Frontal cortex (tissue), 4 donors: ENCODE measurements around the gene RBM39. TPM values are rescaled to one million over a fixed set of nuclear protein-coding genes. Genes with fewer than 3 reads are reported as not detected.
"Not testable (repeated sequence)": the region's sequence is repeated elsewhere in the genome, so short reads cannot be mapped to it uniquely, and the experiment has no call there.

Experiments used
- DNase-seq, 2 donors: peaks; one replicate each; pipeline ENCODE4 v3.0.0; 2012; ENCODE audit warnings: low spot score in 2 of 2
- FAIRE-seq: peaks from 2 replicates; lab custom pipeline; 2012; peaks lifted over from hg19 to GRCh38; lab: Jason Lieb, UNC
- total RNA-seq: library from RNA; depleted of rRNA; stranded (reverse); fragments of >200 nt; gene quantifications from one replicate; pipeline ENCODE4 v1.2.3, GENCODE V29; 2014
- donor health status: control.
- donor health status: control.
- donor health status: control.

The RBM39 gene
- total RNA-seq, 1 donor from 2014 or later, result 450 TPM

DNA sequence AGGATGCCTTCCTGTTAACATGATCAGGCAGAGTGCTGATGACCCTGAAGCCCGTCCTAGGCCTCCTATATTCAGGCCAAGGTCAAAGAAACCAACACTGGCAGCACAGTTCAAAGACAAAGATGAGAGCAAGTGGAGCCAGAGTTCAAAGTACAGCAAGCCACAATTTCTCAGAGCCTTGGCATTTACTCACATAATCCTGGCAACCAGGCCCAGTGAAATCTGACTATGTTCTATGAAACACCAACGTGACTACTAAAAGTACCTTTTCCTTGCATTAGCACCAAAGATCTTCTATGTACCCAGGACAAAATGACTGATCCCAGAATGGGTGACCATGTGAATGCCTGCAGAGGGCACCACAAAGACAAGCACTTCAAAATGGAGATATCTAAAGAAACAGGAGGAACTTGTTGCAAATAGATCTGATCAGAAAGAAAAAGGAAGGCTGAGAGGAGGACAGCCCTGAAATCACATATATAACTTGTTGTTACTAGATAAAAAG is 46.8 kb downstream of the RBM39 start:
- FAIRE-seq, result no peak
- no peak for DNase-seq

DNA sequence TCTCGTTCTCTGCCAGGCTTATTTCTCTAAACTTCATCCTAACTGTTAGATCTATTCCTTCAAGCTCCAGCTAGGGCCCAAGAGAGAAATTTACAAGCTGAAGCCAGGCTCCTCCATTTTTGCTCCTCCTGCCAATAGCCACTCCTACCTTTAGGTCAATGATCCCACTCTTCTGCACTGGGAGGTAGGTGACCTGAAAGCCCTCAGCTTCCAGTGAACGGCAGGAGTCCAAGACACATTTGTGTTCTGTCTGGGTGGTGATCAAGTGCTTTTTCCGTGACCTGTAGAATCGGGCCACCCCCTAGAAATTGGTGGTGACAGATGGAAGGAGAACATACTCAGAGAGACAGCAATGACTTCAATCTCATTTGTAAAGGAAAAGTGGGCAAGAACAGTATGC is 51.8 kb downstream of the RBM39 start:
- no peak for DNase-seq
- no peak for FAIRE-seq

DNA sequence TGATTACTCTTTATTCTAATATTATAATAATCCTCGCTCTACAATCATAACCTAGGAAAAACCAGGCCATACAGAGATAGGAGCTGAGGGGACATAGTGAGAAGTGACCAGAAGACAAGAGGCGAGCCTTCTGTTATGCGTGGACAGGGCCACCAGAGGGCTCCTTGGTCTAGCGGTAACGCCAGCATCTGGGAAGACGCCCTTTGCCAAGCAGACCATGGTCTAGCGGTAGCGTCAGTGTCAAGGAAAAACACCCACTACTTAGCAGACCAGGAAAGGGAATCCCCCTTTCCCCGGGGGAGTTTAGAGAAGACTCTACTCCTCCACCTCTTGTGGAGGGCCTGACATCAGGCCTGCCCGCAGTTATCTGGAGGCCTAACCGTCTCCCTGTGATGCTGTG is 55.2 kb downstream of the RBM39 start:
- not testable (repeated sequence) for DNase-seq, FAIRE-seq

DNA sequence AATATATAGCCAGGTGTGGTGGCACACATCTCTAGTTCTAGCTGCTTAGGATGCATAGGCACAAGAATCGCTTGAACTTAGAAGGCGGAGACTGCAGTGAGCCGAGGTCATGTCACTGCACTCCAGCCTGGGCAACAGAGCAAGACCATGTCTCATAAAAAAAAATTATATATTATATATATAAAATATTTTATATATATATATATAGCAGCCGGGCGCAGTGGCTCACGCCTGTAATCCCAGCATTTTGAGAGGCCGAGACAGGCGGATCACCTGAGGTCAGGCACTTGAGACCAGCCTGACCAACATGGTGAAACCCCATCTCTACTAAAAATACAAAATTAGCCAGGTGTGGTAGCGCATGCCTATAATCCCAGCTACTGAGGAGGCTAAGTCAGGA is 56.7 kb downstream of the RBM39 start:
- not testable (repeated sequence) for DNase-seq, FAIRE-seq

DNA sequence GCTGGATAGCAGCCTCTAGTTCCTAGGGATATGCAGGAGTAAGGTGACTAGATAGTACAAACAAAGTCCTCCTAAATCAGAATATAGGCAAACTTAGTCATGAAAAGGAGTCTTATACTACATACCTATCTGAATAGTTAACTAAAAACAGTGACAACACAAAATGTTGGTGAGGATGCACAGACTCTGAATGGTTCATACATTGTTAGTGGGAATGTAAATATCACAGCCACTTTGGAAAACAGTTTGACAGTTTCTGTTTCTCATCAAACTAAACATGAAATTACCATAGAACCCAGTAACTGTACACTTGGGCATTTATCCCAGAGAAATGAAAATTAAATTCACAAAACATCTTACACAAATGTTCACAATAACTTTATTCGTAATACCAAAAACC is 60.1 kb downstream of the RBM39 start:
- DNase-seq (no peak), FAIRE-seq (no peak)

DNA sequence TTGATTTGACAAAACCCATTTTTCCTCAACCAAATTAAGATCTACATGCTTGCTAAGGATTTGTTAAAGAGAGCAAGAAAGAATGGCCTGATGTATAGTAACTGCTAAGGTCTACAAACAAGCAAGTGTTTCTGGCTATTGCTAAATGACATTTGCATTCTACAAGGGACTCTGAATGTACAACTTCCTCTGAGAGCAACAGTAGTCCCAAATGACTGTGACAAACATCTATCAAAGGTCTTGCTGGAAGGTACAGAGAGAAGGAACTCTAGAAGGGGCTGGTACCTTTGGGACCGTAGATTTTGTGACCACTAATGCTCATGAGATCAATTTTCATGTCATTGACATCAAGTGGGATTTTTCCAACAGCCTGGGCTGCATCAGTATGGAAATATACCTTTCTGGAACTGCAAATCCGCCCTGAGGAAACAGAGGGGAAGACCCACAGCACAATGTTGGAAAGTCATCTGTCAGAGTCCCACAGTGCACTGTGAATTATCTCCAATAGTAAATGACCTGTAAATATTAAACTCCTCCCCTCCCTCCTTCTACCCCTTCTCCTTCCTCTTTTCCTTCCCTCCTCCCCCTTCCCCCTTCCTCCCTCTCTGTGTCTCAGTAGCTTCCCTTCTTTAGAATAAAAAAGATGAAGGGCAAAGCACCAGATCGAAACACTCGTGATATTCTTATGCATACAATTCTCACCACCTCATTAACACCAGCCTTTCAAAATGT is 61.4 kb downstream of the RBM39 start:
- DNase-seq, result no peak

DNA sequence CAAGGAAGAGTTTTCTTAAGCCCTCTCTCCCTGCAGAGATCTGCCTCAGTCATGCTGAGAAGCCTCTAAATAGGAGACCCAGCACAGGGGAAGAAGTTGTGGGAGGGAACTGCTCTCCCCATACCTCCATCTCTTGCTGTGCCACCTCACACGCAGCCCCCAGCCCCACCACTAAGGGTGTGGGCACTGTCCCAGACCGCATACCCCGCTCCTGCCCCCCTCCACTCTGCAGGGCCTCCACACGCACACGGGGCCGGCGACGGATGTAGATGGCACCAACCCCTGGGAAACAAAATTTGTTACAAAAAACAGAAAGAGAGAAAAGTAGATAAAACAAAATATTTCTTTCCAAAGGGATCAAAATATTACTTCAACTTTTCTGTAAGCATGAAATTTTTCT is 67.1 kb downstream of the RBM39 start:
- DNase-seq (no peak), FAIRE-seq (no peak)

More for the DNA sequence above, 61.4 kb downstream of the RBM39 start:
- no peak for FAIRE-seq

DNA sequence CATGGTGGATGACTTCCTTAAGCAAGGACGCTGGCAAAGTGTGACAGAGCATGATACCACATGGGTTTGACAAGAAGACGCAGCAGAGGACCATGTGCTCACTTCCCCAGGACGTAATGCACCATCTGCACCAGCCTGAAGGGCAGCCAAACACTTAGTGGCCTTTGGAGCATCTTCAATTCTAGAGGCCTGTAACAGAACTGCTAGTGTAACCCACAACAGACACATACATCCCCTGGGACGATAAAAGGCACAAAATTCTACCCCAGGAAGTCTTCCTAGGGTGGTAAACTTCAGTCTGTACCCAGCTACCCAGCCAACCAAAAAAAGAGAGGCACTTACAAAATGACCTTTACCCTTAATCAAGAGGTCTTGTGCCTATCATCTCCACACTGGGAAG is 68.2 kb downstream of the RBM39 start:
- no peak for DNase-seq
- no peak for FAIRE-seq

DNA sequence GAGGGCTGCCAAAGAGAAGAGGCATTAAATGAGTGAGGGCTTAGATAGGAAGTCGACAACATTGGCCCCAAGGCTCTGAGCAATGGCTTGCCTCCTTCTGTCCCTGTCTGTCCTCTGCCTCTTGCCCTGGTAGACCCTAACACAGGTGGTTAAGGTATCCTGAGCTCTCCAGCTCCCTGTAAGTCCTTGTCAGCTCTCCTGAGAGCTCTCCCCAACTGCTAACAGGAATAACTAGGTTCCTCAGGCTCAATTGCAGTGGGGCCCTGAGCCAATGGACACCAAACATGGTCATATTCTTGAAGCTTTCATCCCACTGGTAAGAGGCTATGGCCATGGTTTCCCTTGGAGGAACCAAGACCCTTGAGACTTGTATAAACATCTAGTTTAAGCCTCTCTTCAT is 72.4 kb downstream of the RBM39 start:
- FAIRE-seq (no peak), DNase-seq (no peak)

DNA sequence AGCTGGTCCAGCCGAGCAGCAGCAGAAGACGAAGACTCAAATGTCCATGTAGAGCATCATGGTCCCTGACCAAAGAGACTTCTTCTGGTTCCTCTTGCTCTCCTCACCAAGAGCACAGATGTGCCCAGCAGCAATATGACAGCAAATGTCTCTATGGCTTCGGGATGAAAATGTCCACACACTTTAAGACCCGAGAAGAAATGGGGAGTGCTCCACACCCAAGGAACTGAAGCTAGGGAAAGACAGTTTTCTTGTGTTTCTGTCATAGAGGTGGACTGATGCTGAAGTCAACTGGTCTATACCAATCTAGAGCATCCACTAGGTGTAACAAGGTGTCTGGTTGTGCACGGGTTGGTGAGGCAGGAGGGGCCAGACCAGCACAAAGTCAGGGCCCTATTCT is 72.8 kb downstream of the RBM39 start:
- DNase-seq (no peak), FAIRE-seq (no peak)

DNA sequence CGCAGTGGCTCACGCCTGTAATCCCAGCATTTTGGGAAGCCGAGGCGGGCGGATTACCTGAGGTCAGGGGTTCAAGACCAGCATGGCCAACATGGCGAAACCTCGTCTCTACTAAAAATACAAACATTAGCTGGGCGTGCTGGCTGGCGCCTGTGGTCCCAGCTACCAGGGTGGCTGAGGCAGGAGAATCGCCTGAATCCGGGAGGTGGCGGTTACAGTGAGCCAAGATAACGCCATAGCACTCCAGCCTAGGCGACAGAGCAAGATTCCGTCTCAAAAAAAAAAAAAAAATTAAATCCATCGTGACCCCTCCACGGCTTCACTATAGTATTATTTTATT is 76.1 kb downstream of the RBM39 start:
- DNase-seq (no peak), FAIRE-seq (no peak)

DNA sequence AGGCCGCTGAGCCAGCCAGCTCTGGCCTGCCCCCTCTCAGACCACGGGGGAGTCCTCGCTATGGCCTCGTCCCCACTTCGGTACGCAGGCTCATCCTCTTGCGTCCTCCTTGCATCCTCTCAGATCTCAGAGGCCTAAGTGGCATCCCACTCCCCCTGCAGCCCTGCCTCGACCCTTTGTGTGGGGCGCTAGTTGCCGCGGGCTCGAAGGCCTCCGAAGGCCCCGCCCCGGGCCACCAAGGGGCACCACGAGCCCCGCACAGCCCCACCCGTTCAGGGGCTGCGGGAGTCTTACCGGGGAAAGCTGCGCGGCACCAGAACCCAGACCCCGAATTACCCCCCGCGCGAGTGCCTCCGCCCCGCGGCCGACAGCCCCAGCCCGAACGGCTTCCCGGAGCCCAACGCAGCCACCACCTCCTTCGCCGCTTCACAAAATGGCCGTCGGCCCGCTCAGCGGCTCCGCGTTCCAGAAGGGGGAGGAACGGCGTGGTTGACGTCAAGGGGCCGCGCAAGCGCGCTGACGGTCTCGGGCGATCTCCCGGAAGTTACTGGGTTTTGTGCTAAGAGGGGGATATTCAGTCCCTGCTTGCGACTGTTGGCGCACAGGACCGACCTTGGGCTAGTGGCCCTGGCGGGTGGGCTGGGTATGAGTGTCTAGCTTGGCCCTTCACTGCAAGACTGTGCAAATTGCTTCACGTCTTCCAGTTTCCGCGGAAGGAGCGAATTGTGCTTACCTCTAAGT is 77.4 kb downstream of the RBM39 start, which contains the start of the genes CPNE1 and RBM12:
Gene CPNE1, minus strand, starts transcription at position 435 of the 741 bp plus-strand sequence. CDS start 31,977 bp downstream, outside the sequence.
Gene RBM12, minus strand, starts transcription at position 435 of the 741 bp plus-strand sequence. CDS start 9,578 bp downstream, outside the sequence.
- DNase-seq, result peak; percentile 91 to 97
- FAIRE-seq, result no peak

DNA sequence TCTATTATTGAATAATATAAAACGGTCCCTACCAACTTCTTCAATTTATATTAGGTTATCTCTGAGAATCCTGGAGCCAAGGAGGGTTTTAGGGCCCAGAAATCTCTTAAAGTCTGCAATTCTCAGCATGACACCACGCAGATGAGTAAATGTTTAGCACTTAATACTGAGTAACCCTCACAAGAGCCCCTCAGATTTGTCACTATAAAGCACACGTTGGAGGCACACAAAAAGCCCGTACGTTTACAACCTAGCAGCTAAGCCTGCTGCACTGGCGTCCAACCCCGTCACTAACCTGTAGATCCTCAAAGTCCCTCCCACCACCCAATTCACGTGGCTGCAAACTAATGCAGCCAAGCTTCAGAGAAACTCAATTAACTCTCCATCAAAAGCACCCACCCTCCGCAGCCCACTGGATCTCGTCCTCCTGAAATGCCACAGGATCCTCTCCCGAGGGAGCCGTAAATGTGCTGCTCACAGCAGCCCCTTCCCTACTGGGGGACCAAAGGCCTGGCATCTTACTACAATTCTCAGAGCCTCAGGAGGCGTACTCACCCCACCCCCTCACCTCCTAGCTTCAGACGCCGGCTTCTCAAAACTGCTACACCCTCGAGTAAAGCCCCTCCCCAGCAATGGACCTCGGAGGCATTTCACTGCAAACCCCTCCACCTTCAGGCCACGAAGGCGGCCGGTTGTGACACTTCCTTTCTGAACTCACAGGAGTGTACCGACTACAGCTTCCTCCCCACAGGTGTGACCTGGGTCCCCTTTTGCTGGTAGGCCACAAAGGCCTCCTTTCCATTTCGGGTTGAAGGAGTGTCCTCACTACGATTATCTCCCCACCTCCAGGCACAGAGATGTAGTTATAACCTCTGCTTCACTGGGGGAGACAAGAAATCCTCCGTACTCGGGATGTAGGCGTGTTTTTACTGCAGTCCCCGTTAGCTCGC is 78.3 kb downstream of the RBM39 start:
- DNase-seq, result peak; percentile 15 to 20
- FAIRE-seq, result no peak

DNA sequence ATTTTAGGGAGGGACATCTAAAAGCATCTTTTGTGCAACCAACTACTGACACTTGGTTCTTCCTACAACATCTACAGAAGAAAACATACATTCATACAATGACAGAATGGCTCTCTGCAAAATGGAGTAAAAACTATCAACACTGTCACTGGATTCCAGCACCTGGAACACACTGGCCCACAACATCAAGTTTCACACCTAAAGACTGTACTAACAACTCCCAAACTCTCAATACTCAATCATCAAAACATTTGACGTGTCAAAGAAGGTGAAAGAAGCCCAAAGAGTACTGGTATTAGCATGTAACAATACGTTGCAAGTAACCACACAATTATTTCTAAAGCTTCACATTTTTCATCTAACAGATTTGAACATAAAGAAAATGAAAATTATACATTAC is 79.5 kb downstream of the RBM39 start:
- no peak for DNase-seq
- no peak for FAIRE-seq

DNA sequence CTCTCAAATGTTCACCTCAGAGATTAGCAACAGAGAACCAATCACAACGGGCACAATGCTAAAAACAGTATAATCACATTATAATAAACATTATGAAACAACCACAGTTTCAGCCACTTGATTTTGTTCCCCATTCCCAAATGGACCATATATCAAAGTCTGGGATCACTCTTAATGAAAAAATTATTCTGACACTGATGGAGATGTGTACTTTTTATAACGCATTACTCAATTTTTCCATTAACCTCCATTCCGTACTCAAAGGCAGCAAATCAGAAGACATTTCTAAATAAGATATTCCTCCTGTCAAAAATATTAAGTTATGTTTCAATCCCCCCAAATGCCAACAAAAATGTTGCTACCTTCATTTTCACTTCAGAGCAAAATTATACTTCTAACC is 80.2 kb downstream of the RBM39 start:
- DNase-seq, result no peak
- FAIRE-seq, result no peak

DNA sequence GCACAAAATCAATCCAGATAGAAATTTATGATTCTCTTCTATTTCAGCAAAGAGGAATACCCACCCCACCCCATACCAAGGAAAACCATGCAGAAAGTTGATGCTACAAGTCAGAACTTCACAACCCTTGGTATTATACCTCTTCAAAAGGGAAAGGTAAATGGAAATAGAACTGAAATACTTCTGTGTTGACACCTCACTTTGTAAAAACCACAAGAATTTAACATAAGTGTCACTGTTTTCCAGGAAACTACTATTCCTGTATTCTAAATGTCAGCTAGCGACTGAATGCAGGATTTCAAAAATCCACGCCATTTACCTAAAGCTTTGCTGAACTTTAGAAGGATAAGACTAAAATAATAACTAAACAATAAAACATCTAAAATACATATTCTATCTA is 81.0 kb downstream of the RBM39 start:
- DNase-seq (no peak), FAIRE-seq (no peak)

DNA sequence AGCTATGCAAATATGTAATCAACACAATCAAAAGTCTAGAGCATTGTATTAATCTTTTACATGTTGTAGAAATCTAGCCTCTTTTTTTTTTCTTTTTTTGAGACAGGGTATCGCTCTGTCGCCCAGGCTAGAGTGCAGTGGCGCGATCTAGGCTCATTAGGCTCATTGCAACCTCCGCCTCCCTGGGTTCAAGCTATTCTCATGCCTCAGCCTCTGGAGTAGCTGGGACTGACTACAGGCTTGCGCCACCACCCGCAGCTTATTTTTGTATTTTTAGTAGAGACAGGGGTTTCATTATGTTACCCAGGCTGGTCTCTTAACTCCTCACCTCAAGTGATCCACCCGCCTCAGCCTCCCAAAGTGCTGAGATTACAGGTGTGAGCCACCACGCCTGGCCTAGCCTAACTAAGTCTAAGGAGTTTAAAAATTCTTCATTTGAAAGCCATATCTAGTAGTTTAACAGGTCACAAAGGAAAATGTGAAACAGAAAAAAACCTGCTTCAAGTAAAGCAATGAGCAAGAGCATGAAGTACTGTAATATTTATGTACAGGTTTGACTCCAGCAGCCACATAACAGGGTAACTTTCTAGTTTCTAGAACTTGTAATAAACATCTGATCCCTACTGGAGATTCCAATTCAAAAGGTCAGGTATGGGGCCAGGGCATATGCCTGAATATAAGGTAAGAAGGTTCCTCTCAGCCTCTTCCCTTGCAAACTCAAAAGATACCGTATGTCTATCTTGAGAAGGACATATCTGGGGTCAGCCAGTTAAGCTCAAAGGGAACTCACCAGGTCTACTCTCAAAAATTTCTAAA is 81.7 kb downstream of the RBM39 start:
- DNase-seq, result no peak
- FAIRE-seq, result no peak

DNA sequence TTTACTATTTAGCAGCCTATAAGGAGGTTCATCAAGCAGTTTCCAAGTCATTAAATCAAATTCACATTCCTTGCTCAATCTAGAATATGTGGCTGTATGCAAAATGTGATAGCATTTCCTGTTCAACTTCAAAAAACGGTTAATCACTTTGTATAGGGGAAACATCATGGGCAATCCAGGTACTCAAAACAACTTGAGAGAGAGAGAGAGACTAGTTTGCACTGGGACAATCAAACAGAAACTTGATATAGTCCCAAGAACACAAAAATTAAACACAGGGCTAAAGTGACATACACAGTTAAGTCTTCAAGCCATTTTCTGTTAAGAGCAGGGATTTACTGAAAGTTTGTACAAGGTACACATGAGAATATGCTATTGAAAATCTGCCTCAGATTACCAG is 84.8 kb downstream of the RBM39 start:
- FAIRE-seq, result no peak
- no peak for DNase-seq

DNA sequence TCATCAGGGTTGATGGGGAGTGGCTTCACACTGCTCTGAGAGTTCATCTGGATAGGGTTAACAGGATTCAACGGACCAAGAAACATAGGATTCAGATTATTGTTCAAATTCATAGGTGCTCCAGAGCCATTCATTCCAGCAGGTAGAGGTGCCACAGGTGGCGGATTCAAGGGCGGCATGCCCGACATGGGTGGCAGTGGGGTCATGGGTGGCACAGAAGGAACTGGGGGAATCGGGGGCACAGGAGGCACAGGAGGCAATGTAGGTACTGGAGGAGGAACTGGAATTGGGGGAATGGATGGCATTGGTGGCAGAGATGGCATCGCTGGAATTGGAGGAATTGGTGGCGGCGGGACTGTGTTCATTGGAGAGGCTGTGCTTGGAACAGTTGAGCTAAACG is 87.6 kb downstream of the RBM39 start:
- DNase-seq, result no peak
- FAIRE-seq, result no peak
